HepG2 (cell line): Measurements from ENCODE around the gene AXIN1. TPM values are rescaled to one million over a fixed set of nuclear protein-coding genes. Genes with fewer than 3 reads are reported as not detected.
A peak's percentile ranks its signal among the peaks of the same experiment; 100 is the strongest.

Source experiments
- CEBPZ ChIP-seq: IDR thresholded peaks from 2 replicates; pipeline ENCODE4 v1.6.1; 2012; ENCODE audit warnings: low read length, improper control_type of control experiment
- ZBTB40 ChIP-seq, 2 experiments: fragments of 450-650 bp in 1 of 2; sonication (generic) in 1 of 2; formaldehyde crosslinking in 1 of 2; IDR thresholded peaks; 2 replicates each; pipeline versions ENCODE4 v1.6.1 to v1.8.0; 2016 to 2022; ENCODE audit warnings: antibody characterized with exemption in 1 of 2, mild to moderate bottlenecking in 1 of 2, missing genetic modification reagents in 1 of 2
- ZNF703 ChIP-seq: sonication (generic); formaldehyde crosslinking; IDR thresholded peaks from 2 replicates; pipeline ENCODE4 v1.5.1; 2020; ENCODE audit warnings: missing genetic modification reagents, mild to moderate bottlenecking, moderate library complexity, borderline replicate concordance
- polyA plus RNA-seq, 8 experiments: library from polyadenylated mRNA; depleted of rRNA in 3 of 8; stranded (reverse) in 7 of 8; unstranded in 1 of 8; fragments of >200 nt; fragmentation: Illumina TruSeq in 4 of 8; extraction: Trizol in 4 of 8; gene quantifications; 2 replicates each; pipeline versions ENCODE4 v1.2.1 to v1.2.3, GENCODE V29; 2011 to 2016; ENCODE audit warnings: low read depth in 4 of 8, missing spikeins in 1 of 8, mixed read lengths in 1 of 8; ENCODE audit not compliant: insufficient read depth in 1 of 8
- total RNA-seq, 5 experiments: library from RNA; depleted of rRNA; stranded (reverse); fragments of >200 nt; fragmentation: Illumina TruSeq; extraction: Trizol; gene quantifications; 2 replicates each; pipeline ENCODE4 v1.2.3, GENCODE V29; 2016; ENCODE audit warnings: low read depth in 1 of 5

AXIN1 gene
- total and polyA plus RNA-seq, 2 of the 13 experiments (the other 11 are each of a cell fraction or from before 2014, with no cell fraction given) = 24.0 to 26.0 TPM

GRCh38 chr16:272633-273546 lies 79.6 kb downstream of the AXIN1 start (continued):
- TF ChIP-seq ZBTB40 (IDR thresholded peaks at IDR 0.05) = no peak
- 0 out of 2 replicates have a peak, but pooled peaks have one; percentile 31 for TF ChIP-seq ZBTB40 (CRISPR knock-in tag; IDR thresholded peaks at IDR 0.05)
- no peak for TF ChIP-seq ZNF703
- no peak for TF ChIP-seq CEBPZ
